RWPE2 (cell line): ENCODE measurements around the gene GPC5.

ENCODE experiments used
- ATAC-seq: fragments of 200-7000 bp; cut with Tn5 transposase; 3 replicates; pipeline ENCODE4 v1.9.1; 2021; ENCODE audit warnings: low read depth
- DNase-seq: peaks from one replicate; pipeline ENCODE4 v3.0.0-alpha.2; 2020; ENCODE audit warnings: low spot score
- H3K27ac ChIP-seq: fragments of 450-650 bp; 2 replicates; pipeline ENCODE4 v1.5.1; 2017; ENCODE audit warnings: mild to moderate bottlenecking; ENCODE audit not compliant: poor library complexity, severe bottlenecking
- H3K27me3 ChIP-seq: fragments of 250-450 bp; sonication (Bioruptor Pico); 2 replicates; pipeline ENCODE4 v1.5.1; 2021; ENCODE audit warnings: mild to moderate bottlenecking, moderate library complexity; ENCODE audit not compliant: insufficient read depth, poor library complexity, severe bottlenecking
- H3K36me3 ChIP-seq: fragments of 250-450 bp; sonication (Bioruptor Pico); 2 replicates; pipeline ENCODE4 v1.5.1; 2020; ENCODE audit warnings: low read depth, mild to moderate bottlenecking, moderate library complexity
- H3K4me1 ChIP-seq: fragments of 250-450 bp; sonication (Bioruptor Pico); 2 replicates; pipeline ENCODE4 v1.5.1; 2021; ENCODE audit warnings: mild to moderate bottlenecking, moderate library complexity; ENCODE audit not compliant: insufficient read depth, poor library complexity, severe bottlenecking
- H3K4me3 ChIP-seq: fragments of 250-450 bp; sonication (Bioruptor Pico); 2 replicates; pipeline ENCODE4 v1.5.1; 2021; ENCODE audit warnings: mild to moderate bottlenecking, moderate library complexity; ENCODE audit not compliant: severe bottlenecking
- H3K9me3 ChIP-seq: fragments of 250-450 bp; sonication (Bioruptor Pico); 2 replicates; pipeline ENCODE4 v1.5.1; 2021; ENCODE audit warnings: mild to moderate bottlenecking, moderate library complexity; ENCODE audit not compliant: severe bottlenecking
- CTCF ChIP-seq: fragments of 450-650 bp; IDR thresholded peaks from one replicate; pipeline ENCODE4 v1.5.1; 2017; ENCODE audit warnings: mild to moderate bottlenecking, moderate library complexity; ENCODE audit not compliant: poor library complexity, severe bottlenecking

GPC5 gene

GRCh38 chr13:91648012-91648411 lies 249.6 kb downstream of the GPC5 start:
- Histone ChIP-seq H3K4me3 (no peak overlapping the region), H3K36me3 (no peaks in the 10 kb centered on the region)
- DNase-seq = no peak

GRCh38 chr13:91649456-91649855 lies 251.0 kb downstream of the GPC5 start:
- H3K4me1 ChIP-seq = peaks cover 14% of the 10 kb centered on the region
- no peak for TF ChIP-seq CTCF
- ATAC-seq (no peak), DNase-seq (no peak)
- H3K36me3 ChIP-seq = no peaks in the 10 kb centered on the region
- no peaks in the 10 kb centered on the region for H3K27me3 ChIP-seq
- no peaks in the 10 kb centered on the region for H3K9me3 ChIP-seq
- H3K4me3 ChIP-seq = no peak overlapping the region
- no peak overlapping the region for H3K27ac ChIP-seq

More at GRCh38 chr13:91648012-91648411, 249.6 kb downstream of the GPC5 start:
- no peak for TF ChIP-seq CTCF
- Histone ChIP-seq H3K4me1 (peaks cover 14% of the 10 kb centered on the region), H3K9me3 (no peaks in the 10 kb centered on the region), H3K27ac (peak overlapping the region; percentile 5), H3K27me3 (no peaks in the 10 kb centered on the region)
- ATAC-seq = no peak

- no peak overlapping the region for H3K4me3 ChIP-seq
- H3K4me1 ChIP-seq = peaks cover 14% of the 10 kb centered on the region
- no peak for TF ChIP-seq CTCF
- H3K27me3 ChIP-seq = peaks cover 3% of the 10 kb centered on the region
- DNase-seq (no peak), ATAC-seq (peak; percentile 91)
- H3K36me3 ChIP-seq = no peaks in the 10 kb centered on the region
- no peak overlapping the region for H3K27ac ChIP-seq
- no peaks in the 10 kb centered on the region for H3K9me3 ChIP-seq
Measured at GRCh38 chr13:91652404-91653301, 254.2 kb downstream of the GPC5 start.

- no peaks in the 10 kb centered on the region for H3K36me3 ChIP-seq
- no peak for ATAC-seq
- no peak for DNase-seq
- H3K4me1 ChIP-seq = peaks cover 9% of the 10 kb centered on the region
- no peak overlapping the region for H3K4me3 ChIP-seq
- no peak overlapping the region for H3K27ac ChIP-seq
- H3K9me3 ChIP-seq = no peaks in the 10 kb centered on the region
- no peak for TF ChIP-seq CTCF
- H3K27me3 ChIP-seq = peaks cover 3% of the 10 kb centered on the region
Measured at GRCh38 chr13:91655731-91656130, 257.3 kb downstream of the GPC5 start.

- no peak for TF ChIP-seq CTCF
- peaks cover 3% of the 10 kb centered on the region for H3K27me3 ChIP-seq
- no peak for DNase-seq
- no peak overlapping the region for H3K27ac ChIP-seq
- ATAC-seq = no peak
- peaks cover 5% of the 10 kb centered on the region for H3K4me1 ChIP-seq
- H3K9me3 ChIP-seq = no peaks in the 10 kb centered on the region
- H3K4me3 ChIP-seq = no peak overlapping the region
- H3K36me3 ChIP-seq = no peaks in the 10 kb centered on the region
Measured at GRCh38 chr13:91657283-91657682, 258.9 kb downstream of the GPC5 start.
